Gastrocnemius medialis (tissue), 4 donors: Measurements from ENCODE around the gene GRIK2. TPM values are rescaled to one million over a fixed set of nuclear protein-coding genes. Genes with fewer than 3 reads are reported as not detected.

Experiments
- ATAC-seq, 2 donors: fragments of 150-250 bp; one replicate each; pipeline ENCODE4 v1.9.1; 2016
- DNase-seq, 2 donors: peaks; one replicate each; pipeline ENCODE4 v3.0.0-alpha.2; 2019
- H3K27ac ChIP-seq, 4 donors: fragments of 200-600 bp; sonication (generic); 1 replicate in 1 of 4; 2 replicates in 3 of 4; pipeline ENCODE4 v1.5.1; 2016 to 2018; ENCODE audit warnings: mild to moderate bottlenecking in 2 of 4, moderate library complexity in 1 of 4
- H3K27me3 ChIP-seq, 3 donors: fragments of 200-600 bp; sonication (generic) in 2 of 3; 1 replicate in 1 of 3; 2 replicates in 2 of 3; pipeline versions ENCODE4 v1.5.1 to v1.6.0; 2016 to 2019; ENCODE audit warnings: mild to moderate bottlenecking in 1 of 3, moderate library complexity in 1 of 3
- H3K36me3 ChIP-seq, 2 donors: fragments of 200-600 bp; sonication (generic) in 1 of 2; one replicate each; pipeline ENCODE4 v1.5.1; 2017 to 2018
- H3K4me1 ChIP-seq, 2 donors: fragments of 200-600 bp; sonication (generic) in 1 of 2; one replicate each; pipeline ENCODE4 v1.5.1; 2016 to 2017; ENCODE audit warnings: mild to moderate bottlenecking in 2 of 2
- H3K4me3 ChIP-seq, 4 donors: fragments of 200-600 bp; sonication (generic) in 3 of 4; 1 replicate in 1 of 4; 2 replicates in 3 of 4; pipeline ENCODE4 v1.5.1; 2016 to 2019; ENCODE audit warnings: mild to moderate bottlenecking in 2 of 4
- H3K9me3 ChIP-seq, 3 donors: fragments of 200-600 bp; sonication (generic) in 2 of 3; 1 replicate in 1 of 3; 2 replicates in 2 of 3; pipeline ENCODE4 v1.5.1; 2016 to 2019
- CTCF ChIP-seq, 5 experiments: fragments of 450-650 bp in 3 of 5; fragments of 200-600 bp in 2 of 5; sonication (generic) in 2 of 5; IDR thresholded peaks in 4 of 5; conservative IDR thresholded peaks in 1 of 5; 1 replicate in 4 of 5; 2 replicates in 1 of 5; pipeline ENCODE4 v1.5.1; 2016 to 2019; ENCODE audit warnings: antibody characterized with exemption in 5 of 5, mild to moderate bottlenecking in 3 of 5, moderate library complexity in 3 of 5
- POLR2A ChIP-seq, 2 donors: fragments of 450-650 bp; IDR thresholded peaks; one replicate each; pipeline ENCODE4 v1.6.1; 2017; ENCODE audit warnings: antibody characterized with exemption in 2 of 2, mild to moderate bottlenecking in 2 of 2, moderate library complexity in 2 of 2
- in situ Hi-C, 4 donors: fragments of 200-750 bp; cut with MboI; loops; one replicate each; pipeline versions ENCODE4 v1.15.0 to v1.8.0; 2017; ENCODE audit warnings: low sequenced_read_pairs in 4 of 4
- intact Hi-C: fragments of 100-400 bp; cut with DNase I; formaldehyde crosslinking; loops from one replicate; pipeline ENCODE4 v1.15.1; 2023; ENCODE audit warnings: low total_unique reads
- total RNA-seq, 4 donors: library from RNA; depleted of rRNA; stranded (reverse); fragments of >200 nt; gene quantifications; one replicate each; pipeline versions ENCODE4 v1.1.0 to v1.2.3, GENCODE V29; 2016

The GRIK2 gene
- total RNA-seq, 4 donors from 2014 or later = 0.39 to 5.1 (median 0.79) TPM

- DNase-seq (no peak), ATAC-seq (no peak)
- no peaks in the 10 kb centered on the region for H3K36me3 ChIP-seq
- peaks cover 0 to 3% (median 0%) of the 10 kb centered on the region in 3 donors for H3K9me3 ChIP-seq
- H3K4me1 ChIP-seq = no peaks in the 10 kb centered on the region
- in situ Hi-C loops (no loop called here), intact Hi-C loops (no loop called here)
- no peak overlapping the region for H3K27ac ChIP-seq
- no peak overlapping the region for H3K4me3 ChIP-seq
- H3K27me3 ChIP-seq = no peaks in the 10 kb centered on the region
- TF ChIP-seq CTCF (IDR thresholded peaks at IDR 0.05 in 4 of 5, conservative IDR thresholded peaks at IDR 0.05 in 1 of 5) = no peak
- TF ChIP-seq POLR2A (IDR thresholded peaks at IDR 0.05) = no peak
Measured at GRCh38 chr6:101830501-101831031, 437.1 kb downstream of the GRIK2 start.

GRCh38 chr6:101832371-101832770 lies 438.9 kb downstream of the GRIK2 start:
- H3K4me1 ChIP-seq = no peaks in the 10 kb centered on the region
- H3K9me3 ChIP-seq = peaks cover 0 to 3% (median 0%) of the 10 kb centered on the region in 3 donors
- no peaks in the 10 kb centered on the region for H3K27me3 ChIP-seq
- no peak overlapping the region for H3K4me3 ChIP-seq
- intact Hi-C loops = no loop called here
- ATAC-seq (no peak), DNase-seq (no peak)
- TF ChIP-seq CTCF (IDR thresholded peaks at IDR 0.05 in 4 of 5, conservative IDR thresholded peaks at IDR 0.05 in 1 of 5) = no peak
- no peak for TF ChIP-seq POLR2A (IDR thresholded peaks at IDR 0.05)
- H3K36me3 ChIP-seq = no peaks in the 10 kb centered on the region
- H3K27ac ChIP-seq = no peak overlapping the region
- in situ Hi-C loops = no loop called here

GRCh38 chr6:101840100-101840499 lies 446.6 kb downstream of the GRIK2 start:
- Histone ChIP-seq H3K4me1 (no peaks in the 10 kb centered on the region), H3K36me3 (no peaks in the 10 kb centered on the region), H3K27me3 (no peaks in the 10 kb centered on the region), H3K9me3 (no peaks in the 10 kb centered on the region), H3K4me3 (no peak overlapping the region), H3K27ac (no peak overlapping the region)
- TF ChIP-seq CTCF (IDR thresholded peaks at IDR 0.05 in 4 of 5, conservative IDR thresholded peaks at IDR 0.05 in 1 of 5) (no peak), POLR2A (IDR thresholded peaks at IDR 0.05) (no peak)
- DNase-seq = no peak
- ATAC-seq = no peak
- intact Hi-C loops = no loop called here
- in situ Hi-C loops = no loop called here

GRCh38 chr6:101845172-101845571 lies 451.7 kb downstream of the GRIK2 start:
- Histone ChIP-seq H3K4me3 (no peak overlapping the region), H3K27ac (no peak overlapping the region), H3K4me1 (no peaks in the 10 kb centered on the region), H3K36me3 (no peaks in the 10 kb centered on the region), H3K27me3 (no peaks in the 10 kb centered on the region), H3K9me3 (no peaks in the 10 kb centered on the region)
- ATAC-seq (no peak), DNase-seq (no peak)
- in situ Hi-C loops = no loop called here
- intact Hi-C loops = no loop called here
- TF ChIP-seq CTCF (IDR thresholded peaks at IDR 0.05 in 4 of 5, conservative IDR thresholded peaks at IDR 0.05 in 1 of 5) (no peak), POLR2A (IDR thresholded peaks at IDR 0.05) (no peak)

- no peaks in the 10 kb centered on the region for H3K4me1 ChIP-seq
- no peak overlapping the region for H3K4me3 ChIP-seq
- ATAC-seq (no peak), DNase-seq (no peak)
- no peak overlapping the region for H3K27ac ChIP-seq
- H3K9me3 ChIP-seq = no peaks in the 10 kb centered on the region
- no peaks in the 10 kb centered on the region for H3K27me3 ChIP-seq
- intact Hi-C loops = no loop called here
- no peaks in the 10 kb centered on the region for H3K36me3 ChIP-seq
- TF ChIP-seq POLR2A (IDR thresholded peaks at IDR 0.05) (no peak), CTCF (IDR thresholded peaks at IDR 0.05 in 4 of 5, conservative IDR thresholded peaks at IDR 0.05 in 1 of 5) (no peak)
- in situ Hi-C loops = no loop called here
Measured at GRCh38 chr6:101845621-101846020, 452.1 kb downstream of the GRIK2 start.
